Karpas-422 (cell line): ENCODE measurements around the gene EIF5A. TPM values are rescaled to one million over a fixed set of nuclear protein-coding genes. Genes with fewer than 3 reads are reported as not detected.

Source experiments
- DNase-seq: peaks from one replicate; pipeline ENCODE4 v3.0.0-alpha.2; 2015
- H2AFZ ChIP-seq: fragments of 200-600 bp; sonication (generic); 2 replicates; pipeline ENCODE4 v1.6.1; 2014; ENCODE audit warnings: antibody characterized with exemption, low read length, mixed read lengths
- H3K27ac ChIP-seq: fragments of 200-600 bp; sonication (generic); 2 replicates; pipeline ENCODE4 v1.5.1; 2014; ENCODE audit warnings: mild to moderate bottlenecking, low read length, moderate library complexity
- H3K27me3 ChIP-seq: fragments of 200-600 bp; sonication (generic); 2 replicates; pipeline ENCODE4 v1.6.1; 2014; ENCODE audit warnings: low read length, mixed read lengths
- H3K36me3 ChIP-seq: fragments of 200-600 bp; sonication (generic); 2 replicates; pipeline ENCODE4 v1.6.1; 2014; ENCODE audit warnings: low read length, mixed read lengths; ENCODE audit not compliant: insufficient read depth
- H3K4me1 ChIP-seq: fragments of 200-600 bp; sonication (generic); 2 replicates; pipeline ENCODE4 v1.6.1; 2014; ENCODE audit warnings: mild to moderate bottlenecking, low read length, mixed read lengths
- H3K4me2 ChIP-seq: fragments of 200-600 bp; sonication (generic); 2 replicates; pipeline ENCODE4 v1.6.1; 2014; ENCODE audit warnings: low read length, low read depth, mild to moderate bottlenecking; ENCODE audit not compliant: poor library complexity, severe bottlenecking
- H3K4me3 ChIP-seq: fragments of 200-600 bp; sonication (generic); 2 replicates; pipeline ENCODE4 v1.5.1; 2014; ENCODE audit warnings: mild to moderate bottlenecking, antibody characterized with exemption, low read length, mixed read lengths
- H3K79me2 ChIP-seq: fragments of 200-600 bp; sonication (generic); 2 replicates; pipeline ENCODE4 v1.6.1; 2014; ENCODE audit warnings: mild to moderate bottlenecking, low read length, mixed read lengths
- H3K9ac ChIP-seq: fragments of 200-600 bp; sonication (generic); 2 replicates; pipeline ENCODE4 v1.6.0; 2014; ENCODE audit warnings: low read length
- H3K9me2 ChIP-seq: fragments of 200-600 bp; sonication (generic), shearing (Covaris generic); replicated peaks from 2 replicates; pipeline ENCODE4 v1.6.0; 2014; ENCODE audit warnings: mild to moderate bottlenecking, low read length, moderate library complexity; ENCODE audit not compliant: insufficient read depth
- H3K9me3 ChIP-seq: fragments of 300-700, 200-600 bp; sonication (generic); 2 replicates; pipeline ENCODE4 v1.6.1; 2014; ENCODE audit warnings: low read length, mixed read lengths
- H4K20me1 ChIP-seq: fragments of 200-600 bp; sonication (generic); 2 replicates; pipeline ENCODE4 v1.6.1; 2014; ENCODE audit warnings: mild to moderate bottlenecking, antibody characterized with exemption, low read length, low read depth; ENCODE audit not compliant: insufficient read depth
- small RNA-seq: library from RNA; depleted of rRNA; stranded (forward); fragments of <200 nt; gene quantifications from one replicate; pipeline ENCODE3, GENCODE V24; 2014
- total RNA-seq: library from RNA; depleted of rRNA; stranded (reverse); fragments of >200 nt; shearing (Covaris generic); gene quantifications from 2 replicates; pipeline ENCODE4 v1.2.3, GENCODE V29; 2014; ENCODE audit warnings: low replicate concordance; rRNA removed

The EIF5A gene
- total RNA-seq, 1 experiment from 2014 or later = 231 TPM

DNA sequence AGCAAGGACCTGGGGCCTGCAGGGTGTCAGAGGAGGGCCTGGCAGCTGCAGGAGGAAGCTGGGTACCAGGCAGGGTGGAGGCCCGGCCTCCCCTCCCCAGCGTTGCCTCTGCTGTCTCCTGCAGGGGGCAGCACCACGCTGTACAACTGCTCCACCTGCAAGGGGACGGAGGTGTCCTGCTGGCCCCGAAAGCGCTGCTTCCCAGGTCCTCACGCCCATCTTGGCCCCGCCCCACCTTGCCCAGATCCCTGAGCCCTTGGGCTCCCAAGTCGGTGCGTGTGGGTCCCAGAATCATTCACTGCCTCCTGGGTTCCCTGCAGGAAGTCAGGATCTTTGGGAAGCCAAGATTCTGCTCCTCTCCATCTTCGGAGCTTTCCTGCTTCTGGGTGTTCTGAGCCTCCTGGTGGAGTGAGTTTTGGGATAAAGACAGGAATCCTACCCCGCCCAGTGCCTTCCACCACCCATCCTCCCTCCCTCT is 48.7 kb downstream of the EIF5A start:
- Histone ChIP-seq H3K9ac (no peak overlapping the region), H3K9me3 (no peaks in the 10 kb centered on the region), H3K27ac (no peak overlapping the region), H3K79me2 (no peaks in the 10 kb centered on the region), H4K20me1 (no peaks in the 10 kb centered on the region), H3K4me3 (no peak overlapping the region), H3K36me3 (no peaks in the 10 kb centered on the region), H3K9me2 (no peaks in the 10 kb centered on the region), H3K27me3 (no peaks in the 10 kb centered on the region), H3K4me1 (peaks cover 23% of the 10 kb centered on the region), H3K4me2 (no peak overlapping the region), H2AFZ (no peak overlapping the region)
- peak; percentile 94 for DNase-seq

DNA sequence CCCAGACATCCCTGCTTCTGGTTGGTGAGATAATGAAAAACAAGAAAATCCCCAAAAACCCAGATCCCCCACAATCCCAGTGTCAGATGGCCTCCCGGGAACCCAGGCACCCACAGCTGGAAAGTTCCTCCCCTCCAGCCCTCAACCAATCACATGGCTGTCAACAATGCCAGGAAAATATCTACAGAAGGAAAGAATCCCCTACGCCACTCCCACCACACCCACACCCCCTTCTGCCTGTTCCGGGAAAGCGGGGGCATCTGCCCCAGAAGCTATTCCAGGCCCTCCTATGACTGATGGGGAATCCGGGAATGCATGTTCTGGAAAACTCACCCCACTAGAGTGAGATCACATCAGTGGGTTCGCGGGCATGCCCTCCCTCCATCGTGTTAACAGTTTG is 49.3 kb downstream of the EIF5A start:
- Histone ChIP-seq H2AFZ (no peak overlapping the region), H3K4me3 (no peak overlapping the region), H3K27ac (no peak overlapping the region), H3K4me1 (peaks cover 20% of the 10 kb centered on the region), H3K9me2 (no peaks in the 10 kb centered on the region), H3K36me3 (no peaks in the 10 kb centered on the region), H4K20me1 (no peaks in the 10 kb centered on the region), H3K4me2 (no peak overlapping the region), H3K9ac (no peak overlapping the region), H3K27me3 (no peaks in the 10 kb centered on the region), H3K79me2 (no peaks in the 10 kb centered on the region), H3K9me3 (no peaks in the 10 kb centered on the region)
- no peak for DNase-seq

- Histone ChIP-seq H3K27ac (no peak overlapping the region), H3K79me2 (no peaks in the 10 kb centered on the region), H3K4me2 (no peak overlapping the region), H3K36me3 (no peaks in the 10 kb centered on the region), H2AFZ (no peak overlapping the region), H4K20me1 (no peaks in the 10 kb centered on the region), H3K4me3 (no peak overlapping the region), H3K27me3 (no peaks in the 10 kb centered on the region), H3K9me2 (no peaks in the 10 kb centered on the region), H3K4me1 (peaks cover 16% of the 10 kb centered on the region), H3K9me3 (no peaks in the 10 kb centered on the region), H3K9ac (no peak overlapping the region)
- DNase-seq = no peak
Measured at GRCh38 chr17:7357381-7357780, 50.0 kb downstream of the EIF5A start.

- Histone ChIP-seq H3K27ac (no peak overlapping the region), H3K9ac (no peak overlapping the region), H3K9me3 (no peaks in the 10 kb centered on the region), H3K79me2 (no peaks in the 10 kb centered on the region), H3K36me3 (no peaks in the 10 kb centered on the region), H3K9me2 (no peaks in the 10 kb centered on the region), H4K20me1 (no peaks in the 10 kb centered on the region), H3K4me3 (no peak overlapping the region), H3K27me3 (no peaks in the 10 kb centered on the region), H3K4me2 (no peak overlapping the region), H2AFZ (no peak overlapping the region), H3K4me1 (no peaks in the 10 kb centered on the region)
- DNase-seq = no peak
Measured at GRCh38 chr17:7361906-7362305, 54.5 kb downstream of the EIF5A start.

Small RNA genes within 50 kb of the gene (small RNA-seq; reads per million reads assigned to genes)
- gene AC026954.2 (not detected), gene RF00019 (not detected)

Other genes with a start within 250 kb of the EIF5A start
- gene CLEC10A, start 227.4 kb upstream of the EIF5A start, total RNA-seq = not detected in 2 replicates
- gene ASGR2, start 192.8 kb upstream of the EIF5A start, total RNA-seq = not detected in 2 replicates
- 1.2 TPM in 1 of 2 replicates, not detected in the other for gene ASGR1, start 128.3 kb upstream of the EIF5A start, total RNA-seq
- gene DLG4, start 87.8 kb upstream of the EIF5A start, total RNA-seq = 8.5 and 24.1 TPM in 2 replicates
- 245 and 371 TPM in 2 replicates for gene ACADVL, start 87.7 kb upstream of the EIF5A start, total RNA-seq
- 75.2 and 117 TPM in 2 replicates for gene DVL2, start 73.1 kb upstream of the EIF5A start, total RNA-seq
- 36.7 and 69.3 TPM in 2 replicates for gene PHF23, start 68.2 kb upstream of the EIF5A start, total RNA-seq
- 218 and 301 TPM in 2 replicates for gene GABARAP, start 65.2 kb upstream of the EIF5A start, total RNA-seq
- 52.6 and 87.8 TPM in 2 replicates for gene CTDNEP1, start 55.9 kb upstream of the EIF5A start, total RNA-seq
- gene ELP5, start 55.4 kb upstream of the EIF5A start, total RNA-seq = 38.8 and 53.4 TPM in 2 replicates
- gene CLDN7, start 45.1 kb upstream of the EIF5A start, total RNA-seq = not detected in 2 replicates
- gene SLC2A4, start 25.9 kb upstream of the EIF5A start, total RNA-seq = 0.14 TPM in 1 of 2 replicates, not detected in the other
- not detected in 2 replicates for gene YBX2, start 13.0 kb upstream of the EIF5A start, total RNA-seq
- 36.9 and 63.1 TPM in 2 replicates for gene GPS2, start 7.7 kb downstream of the EIF5A start, total RNA-seq
- 11.1 and 21.2 TPM in 2 replicates for gene NEURL4, start 21.7 kb downstream of the EIF5A start, total RNA-seq
- 51.0 and 85.0 TPM in 2 replicates for gene ACAP1, start 28.9 kb downstream of the EIF5A start, total RNA-seq
- gene KCTD11, start 44.5 kb downstream of the EIF5A start, total RNA-seq = 5.1 and 6.8 TPM in 2 replicates
- not detected in 2 replicates for gene TMEM95, start 47.5 kb downstream of the EIF5A start, total RNA-seq
- gene TNK1, start 73.5 kb downstream of the EIF5A start, total RNA-seq = 0.75 and 3.8 TPM in 2 replicates
- gene PLSCR3, start 86.9 kb downstream of the EIF5A start, total RNA-seq = 39.8 and 40.4 TPM in 2 replicates
- 262 and 330 TPM in 2 replicates for gene TMEM256, start 96.5 kb downstream of the EIF5A start, total RNA-seq
- gene NLGN2, start 100.2 kb downstream of the EIF5A start, total RNA-seq = not detected in 2 replicates
- not detected in 2 replicates for gene SPEM1, start 112.7 kb downstream of the EIF5A start, total RNA-seq
- not detected in 2 replicates for gene SPEM2, start 118.0 kb downstream of the EIF5A start, total RNA-seq
- not detected in 2 replicates for gene SPEM3, start 121.2 kb downstream of the EIF5A start, total RNA-seq
- 3.0 and 9.9 TPM in 2 replicates for gene TMEM102, start 127.8 kb downstream of the EIF5A start, total RNA-seq
- gene FGF11, start 131.9 kb downstream of the EIF5A start, total RNA-seq = 0.32 and 0.67 TPM in 2 replicates
- gene CHRNB1, start 137.4 kb downstream of the EIF5A start, total RNA-seq = 3.6 and 6.6 TPM in 2 replicates
- 5.5 and 7.2 TPM in 2 replicates for gene ZBTB4, start 172.0 kb downstream of the EIF5A start, total RNA-seq
- gene SLC35G6, start 173.8 kb downstream of the EIF5A start, total RNA-seq = not detected in 2 replicates
- 78.8 and 169 TPM in 2 replicates for gene POLR2A, start 176.7 kb downstream of the EIF5A start, total RNA-seq
- not detected in 2 replicates for gene TNFSF12, start 241.4 kb downstream of the EIF5A start, total RNA-seq